ENCODE results near the gene FOLR3.
A peak's percentile ranks its signal among the peaks of the same experiment; 100 is the strongest.
"Not testable (repeated sequence)": the region's sequence is repeated elsewhere in the genome, so short reads cannot be mapped to it uniquely, and the experiment has no call there.

FOLR3 gene

DNA sequence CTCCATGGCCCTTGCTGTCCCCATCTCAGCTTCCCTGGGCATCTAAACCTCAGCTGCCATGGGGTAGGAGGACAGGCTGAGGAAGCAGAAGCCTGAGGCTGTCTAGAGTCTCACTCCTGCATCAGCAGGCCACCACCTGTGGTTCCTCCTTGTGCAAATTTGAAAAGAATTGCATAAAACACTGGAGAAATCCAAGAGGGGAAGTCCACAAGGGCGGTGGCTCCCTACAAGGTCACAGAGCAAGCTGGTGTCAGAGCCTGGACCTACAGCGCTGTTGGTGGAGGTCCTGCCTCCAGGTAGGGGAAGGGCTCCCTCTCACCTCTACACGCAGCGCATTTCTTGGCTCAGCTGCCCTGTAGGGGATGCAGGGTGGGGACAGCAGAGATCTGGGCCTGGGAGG, at the start of gene FOLR3:
FOLR3 (plus strand) TSS at position 253 of the 400 bp plus-strand sequence. CDS start 228 bp downstream, outside the sequence.
- DNase-seq; H3K36me3 ChIP-seq (replicated peaks); in situ Hi-C loops (cut with HindIII; ENCODE audit: low pct_ligation_motif_present, low sequenced_read_pairs); H3K4me3 ChIP-seq (ENCODE audit: low read depth, low read length); H3K27me3 ChIP-seq (replicated peaks); H3K27ac ChIP-seq: not testable (repeated sequence)

DNA sequence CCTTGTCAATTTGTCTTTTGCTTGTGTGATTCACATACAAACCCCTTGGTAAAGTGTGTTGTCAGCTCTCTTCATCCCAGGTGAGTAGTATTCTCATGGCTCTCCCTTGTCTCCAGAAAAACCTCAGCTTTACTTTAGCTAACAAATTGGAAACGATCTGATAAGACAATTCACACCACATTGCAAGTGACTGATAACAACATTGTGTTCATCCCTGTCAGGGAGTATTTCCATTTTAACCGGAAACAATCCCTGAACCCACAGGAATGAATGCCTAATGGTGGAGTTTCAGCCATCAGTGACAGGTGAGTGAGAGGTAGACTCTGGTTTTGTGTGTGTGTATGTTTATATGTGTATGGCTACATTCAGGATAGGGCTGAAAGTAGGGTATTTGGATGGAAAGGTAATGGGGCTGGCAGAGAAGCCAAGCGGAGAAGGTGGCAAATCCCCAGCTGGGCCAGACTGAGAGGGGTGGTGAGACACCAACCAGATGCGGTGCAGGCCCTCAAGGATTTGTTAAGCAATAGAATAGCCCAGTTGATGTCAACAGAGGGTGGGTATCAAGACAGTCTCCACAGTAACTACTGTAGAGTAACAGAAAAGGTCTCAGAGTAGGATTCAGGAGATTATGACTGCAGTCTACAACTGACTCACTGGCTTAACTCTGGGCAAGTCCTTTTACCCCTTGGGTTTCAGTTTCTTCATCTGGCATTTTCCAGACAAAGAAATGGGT, 47.3 kb upstream of the FOLR3 start:
- H3K36me3 ChIP-seq (replicated peaks), result no peaks in the 10 kb centered on the region
- TF ChIP-seq, protein P1, sequence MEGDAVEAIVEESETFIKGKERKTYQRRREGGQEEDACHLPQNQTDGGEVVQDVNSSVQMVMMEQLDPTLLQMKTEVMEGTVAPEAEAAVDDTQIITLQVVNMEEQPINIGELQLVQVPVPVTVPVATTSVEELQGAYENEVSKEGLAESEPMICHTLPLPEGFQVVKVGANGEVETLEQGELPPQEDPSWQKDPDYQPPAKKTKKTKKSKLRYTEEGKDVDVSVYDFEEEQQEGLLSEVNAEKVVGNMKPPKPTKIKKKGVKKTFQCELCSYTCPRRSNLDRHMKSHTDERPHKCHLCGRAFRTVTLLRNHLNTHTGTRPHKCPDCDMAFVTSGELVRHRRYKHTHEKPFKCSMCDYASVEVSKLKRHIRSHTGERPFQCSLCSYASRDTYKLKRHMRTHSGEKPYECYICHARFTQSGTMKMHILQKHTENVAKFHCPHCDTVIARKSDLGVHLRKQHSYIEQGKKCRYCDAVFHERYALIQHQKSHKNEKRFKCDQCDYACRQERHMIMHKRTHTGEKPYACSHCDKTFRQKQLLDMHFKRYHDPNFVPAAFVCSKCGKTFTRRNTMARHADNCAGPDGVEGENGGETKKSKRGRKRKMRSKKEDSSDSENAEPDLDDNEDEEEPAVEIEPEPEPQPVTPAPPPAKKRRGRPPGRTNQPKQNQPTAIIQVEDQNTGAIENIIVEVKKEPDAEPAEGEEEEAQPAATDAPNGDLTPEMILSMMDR (IDR thresholded peaks at IDR 0.05; ENCODE audit: low read depth, low read length, missing control alignments), result no peak
- in situ Hi-C loops (cut with HindIII; ENCODE audit: low pct_ligation_motif_present, low sequenced_read_pairs), result no loop called here
- H3K27me3 ChIP-seq (replicated peaks), result no peaks in the 10 kb centered on the region
- H3K27ac ChIP-seq, result no peak overlapping the region
- no peak overlapping the region for H3K4me3 ChIP-seq (ENCODE audit: low read depth, low read length)
- no peak for DNase-seq

DNA sequence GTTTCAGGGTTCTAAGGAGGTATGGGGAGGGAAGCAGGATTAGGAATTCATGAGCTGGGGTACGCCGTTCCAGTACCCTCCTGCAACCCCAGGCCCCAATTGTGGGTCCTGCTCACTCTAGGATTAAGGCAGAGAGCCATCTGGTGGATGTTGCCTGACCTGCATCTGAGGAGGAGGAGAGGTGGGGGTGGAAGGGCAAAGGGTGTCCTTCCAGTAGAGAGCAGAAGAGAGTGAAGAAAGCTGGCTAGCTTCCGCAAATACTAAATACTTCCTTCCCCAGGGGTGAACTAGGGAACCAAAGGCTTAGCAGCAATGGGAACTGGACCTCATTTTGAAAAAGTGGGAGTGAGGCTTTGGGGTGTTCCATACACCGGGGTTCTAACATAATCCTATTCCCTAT, 44.2 kb upstream of the FOLR3 start:
- DNase-seq, result peak; percentile 46
- Histone ChIP-seq H3K27me3 (replicated peaks) (no peaks in the 10 kb centered on the region), H3K36me3 (replicated peaks) (peaks cover 6% of the 10 kb centered on the region), H3K4me3 (ENCODE audit: low read depth, low read length) (no peak overlapping the region), H3K27ac (no peak overlapping the region)
- in situ Hi-C loops (cut with HindIII; ENCODE audit: low pct_ligation_motif_present, low sequenced_read_pairs), result no loop called here
- TF ChIP-seq, protein P1 (IDR thresholded peaks at IDR 0.05; ENCODE audit: low read depth, low read length, missing control alignments), result peak; percentile 95

DNA sequence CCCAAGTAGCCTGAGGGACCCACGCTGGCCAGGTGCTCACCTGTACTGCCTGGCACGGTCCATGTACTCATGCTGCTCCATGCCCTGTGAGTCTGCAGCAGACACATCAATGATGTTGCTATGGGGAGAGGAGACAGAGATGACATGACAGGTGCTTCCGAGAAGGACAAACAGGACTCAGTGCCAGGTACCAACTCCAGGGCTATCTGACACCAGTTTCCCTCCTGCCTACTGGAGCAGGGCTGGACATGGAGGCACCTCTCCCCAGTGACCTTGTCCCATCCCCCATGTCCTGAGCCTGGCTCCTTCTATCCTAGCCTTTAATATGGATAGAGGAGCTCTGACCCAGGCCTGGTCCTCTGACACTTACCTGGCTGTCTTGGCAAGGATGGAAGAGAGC, 36.8 kb upstream of the FOLR3 start:
- H3K27ac ChIP-seq, result no peak overlapping the region
- TF ChIP-seq, protein P1 (IDR thresholded peaks at IDR 0.05; ENCODE audit: low read depth, low read length, missing control alignments), result no peak
- in situ Hi-C loops (cut with HindIII; ENCODE audit: low pct_ligation_motif_present, low sequenced_read_pairs), result no loop called here
- DNase-seq, result no peak
- peaks cover 23% of the 10 kb centered on the region for H3K36me3 ChIP-seq (replicated peaks)
- H3K4me3 ChIP-seq (ENCODE audit: low read depth, low read length), result no peak overlapping the region
- H3K27me3 ChIP-seq (replicated peaks), result no peaks in the 10 kb centered on the region

DNA sequence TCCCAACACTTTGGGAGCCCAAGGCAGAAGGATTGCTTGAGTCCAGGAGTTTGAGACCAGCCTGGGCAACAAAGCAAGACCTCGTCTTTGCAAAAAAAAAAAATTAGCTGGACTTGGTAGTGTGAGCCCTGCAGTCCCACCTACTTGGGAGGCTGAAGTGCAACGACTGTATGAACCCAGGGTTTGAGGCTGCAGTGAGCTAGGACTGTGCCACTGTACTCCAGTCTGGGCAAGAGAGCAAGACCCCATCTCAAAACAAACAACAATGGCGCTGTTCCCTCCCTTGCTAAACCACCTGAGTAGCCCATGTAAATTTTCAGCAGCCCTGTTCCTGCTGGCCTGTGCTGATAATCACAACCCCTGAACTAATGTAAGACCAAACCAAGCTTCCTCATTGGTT, 35.5 kb upstream of the FOLR3 start:
- Histone ChIP-seq H3K4me3 (ENCODE audit: low read depth, low read length) (no peak overlapping the region), H3K36me3 (replicated peaks) (peaks cover 17% of the 10 kb centered on the region), H3K27ac (no peak overlapping the region), H3K27me3 (replicated peaks) (no peaks in the 10 kb centered on the region)
- in situ Hi-C loops (cut with HindIII; ENCODE audit: low pct_ligation_motif_present, low sequenced_read_pairs), result no loop called here
- TF ChIP-seq, protein P1 (IDR thresholded peaks at IDR 0.05; ENCODE audit: low read depth, low read length, missing control alignments), result no peak
- DNase-seq, result no peak

DNA sequence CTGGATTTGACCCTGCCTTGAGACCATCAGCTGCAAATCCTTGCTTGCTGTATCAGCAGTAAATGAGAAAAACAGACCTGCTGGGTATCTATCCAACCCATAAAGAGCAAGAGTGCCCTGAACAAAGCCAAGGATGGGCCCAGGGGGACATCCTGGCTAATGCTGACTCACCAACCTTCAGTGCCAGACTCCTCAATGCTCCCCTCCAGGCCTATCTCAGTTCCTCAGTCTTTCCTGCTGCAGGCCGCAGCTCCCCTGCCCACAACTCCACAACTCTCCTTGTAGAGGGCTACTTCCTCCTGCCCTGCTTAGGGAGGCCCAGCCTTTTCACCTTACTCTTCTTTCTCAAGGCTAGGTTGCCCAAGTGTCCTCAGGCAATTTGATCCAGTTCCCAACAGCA, 35.1 kb upstream of the FOLR3 start:
- no peak for DNase-seq
- H3K36me3 ChIP-seq (replicated peaks), result peaks cover 17% of the 10 kb centered on the region
- no peak overlapping the region for H3K4me3 ChIP-seq (ENCODE audit: low read depth, low read length)
- H3K27ac ChIP-seq, result no peak overlapping the region
- in situ Hi-C loops (cut with HindIII; ENCODE audit: low pct_ligation_motif_present, low sequenced_read_pairs), result no loop called here
- TF ChIP-seq, protein P1 (IDR thresholded peaks at IDR 0.05; ENCODE audit: low read depth, low read length, missing control alignments), result no peak
- H3K27me3 ChIP-seq (replicated peaks), result no peaks in the 10 kb centered on the region
